GM21825 (cell line): Measurements from ENCODE around the gene TMLHE.
A peak's percentile ranks its signal among the peaks of the same experiment; 100 is the strongest.
"Not testable (repeated sequence)": the region's sequence is repeated elsewhere in the genome, so short reads cannot be mapped to it uniquely, and the experiment has no call there.

Experiments
- ATAC-seq: cut with Tn5 transposase; IDR thresholded peaks from one replicate; pipeline ENCODE4 v1.9.1; 2021; ENCODE audit warnings: mild to moderate bottlenecking, moderate library complexity; ENCODE audit not compliant: unreplicated experiment

The TMLHE gene

GRCh38 chrX:155612312-155613224, at the start of gene TMLHE, which contains the start of gene SPRY3:
TSS of gene TMLHE (minus strand) at chrX:155612952. CDS start at chrX:155545276, 67,676 bp downstream.
TSS of gene SPRY3 (plus strand) at chrX:155612586.
- ATAC-seq: peak; percentile 90

GRCh38 chrX:155662282-155662681, 49.5 kb upstream of the TMLHE start:
- no peak for ATAC-seq

GRCh38 chrX:155645180-155645579, 32.4 kb upstream of the TMLHE start:
- no peak for ATAC-seq

- no peak for ATAC-seq
Measured at GRCh38 chrX:155643240-155643639, 30.5 kb upstream of the TMLHE start.

- not testable (repeated sequence) for ATAC-seq
Measured at GRCh38 chrX:155641371-155641770, 28.6 kb upstream of the TMLHE start.

- no peak for ATAC-seq
Measured at GRCh38 chrX:155637714-155638113, 25.0 kb upstream of the TMLHE start.

GRCh38 chrX:155635019-155635418, 22.3 kb upstream of the TMLHE start:
- ATAC-seq: not testable (repeated sequence)

GRCh38 chrX:155632431-155633100, 19.8 kb upstream of the TMLHE start:
- ATAC-seq: no peak

- not testable (repeated sequence) for ATAC-seq
Measured at GRCh38 chrX:155620110-155620509, 7.4 kb upstream of the TMLHE start.

- ATAC-seq: no peak
Measured at GRCh38 chrX:155615938-155616337, 3.2 kb upstream of the TMLHE start.

GRCh38 chrX:155613927-155614559, 1.3 kb upstream of the TMLHE start:
- no peak for ATAC-seq

GRCh38 chrX:155611302-155611701, 1.4 kb downstream of the TMLHE start:
- ATAC-seq: no peak

GRCh38 chrX:155592981-155593380, 19.8 kb downstream of the TMLHE start:
- ATAC-seq: no peak

GRCh38 chrX:155592331-155592730, 20.4 kb downstream of the TMLHE start:
- ATAC-seq: no peak

- peak; percentile 46 for ATAC-seq
Measured at GRCh38 chrX:155577682-155578081, 35.1 kb downstream of the TMLHE start.

GRCh38 chrX:155563099-155563498, 49.7 kb downstream of the TMLHE start:
- no peak for ATAC-seq

GRCh38 chrX:155544881-155545280, 67.9 kb downstream of the TMLHE start:
- no peak for ATAC-seq

- no peak for ATAC-seq
Measured at GRCh38 chrX:155535866-155536265, 76.9 kb downstream of the TMLHE start.

GRCh38 chrX:155534800-155535199, 78.0 kb downstream of the TMLHE start:
- ATAC-seq: no peak

GRCh38 chrX:155527023-155527422, 85.7 kb downstream of the TMLHE start:
- ATAC-seq: not testable (repeated sequence)

- ATAC-seq: no peak
Measured at GRCh38 chrX:155514225-155514624, 98.5 kb downstream of the TMLHE start.
